ENCODE data around the gene R3HDM1.

R3HDM1 gene

GRCh38 chr2:135742325-135742757 lies 211.1 kb downstream of the R3HDM1 start:
- TF ChIP-seq CTCF (IDR thresholded peaks at IDR 0.05; ENCODE audit: low read depth, low read length): no peak
- H3K4me3 ChIP-seq (replicated peaks in 1 of 2; ENCODE audit: low read depth in 2 of 2, low read length in 2 of 2): peak overlapping the region; percentile 81 to 94
- peak; percentile 61 to 71 for DNase-seq (ENCODE audit: low read depth in 2 of 2)

GRCh38 chr2:135743860-135744259 lies 212.6 kb downstream of the R3HDM1 start:
- peak in 1 of 2 donors; percentile 5 for DNase-seq (ENCODE audit: low read depth in 2 of 2)
- H3K4me3 ChIP-seq (replicated peaks in 1 of 2; ENCODE audit: low read depth in 2 of 2, low read length in 2 of 2): peak overlapping the region in 1 of 2 donors; percentile 81
- TF ChIP-seq CTCF (IDR thresholded peaks at IDR 0.05; ENCODE audit: low read depth, low read length): no peak

- peak; percentile 23 for TF ChIP-seq CTCF (IDR thresholded peaks at IDR 0.05; ENCODE audit: low read depth, low read length)
- no peak overlapping the region for H3K4me3 ChIP-seq (replicated peaks in 1 of 2; ENCODE audit: low read depth in 2 of 2, low read length in 2 of 2)
- peak; percentile 9 to 49 for DNase-seq (ENCODE audit: low read depth in 2 of 2)
These were observed 213.6 kb downstream of the R3HDM1 start for GRCh38 chr2:135744760-135745314.

GRCh38 chr2:135745545-135745944 lies 214.3 kb downstream of the R3HDM1 start:
- no peak overlapping the region for H3K4me3 ChIP-seq (replicated peaks in 1 of 2; ENCODE audit: low read depth in 2 of 2, low read length in 2 of 2)
- no peak for TF ChIP-seq CTCF (IDR thresholded peaks at IDR 0.05; ENCODE audit: low read depth, low read length)
- peak; percentile 17 to 77 for DNase-seq (ENCODE audit: low read depth in 2 of 2)

- H3K4me3 ChIP-seq (replicated peaks in 1 of 2; ENCODE audit: low read depth in 2 of 2, low read length in 2 of 2): no peak overlapping the region
- DNase-seq (ENCODE audit: low read depth in 2 of 2): no peak
- TF ChIP-seq CTCF (IDR thresholded peaks at IDR 0.05; ENCODE audit: low read depth, low read length): no peak
These were observed 224.3 kb downstream of the R3HDM1 start for GRCh38 chr2:135755573-135755972.

GRCh38 chr2:135756692-135757091 lies 225.4 kb downstream of the R3HDM1 start:
- DNase-seq (ENCODE audit: low read depth in 2 of 2): no peak
- TF ChIP-seq CTCF (IDR thresholded peaks at IDR 0.05; ENCODE audit: low read depth, low read length): no peak
- no peak overlapping the region for H3K4me3 ChIP-seq (replicated peaks in 1 of 2; ENCODE audit: low read depth in 2 of 2, low read length in 2 of 2)

GRCh38 chr2:135762022-135762421 lies 230.7 kb downstream of the R3HDM1 start:
- no peak for TF ChIP-seq CTCF (IDR thresholded peaks at IDR 0.05; ENCODE audit: low read depth, low read length)
- no peak for DNase-seq (ENCODE audit: low read depth in 2 of 2)
- no peak overlapping the region for H3K4me3 ChIP-seq (replicated peaks in 1 of 2; ENCODE audit: low read depth in 2 of 2, low read length in 2 of 2)

All from cardiac fibroblast (primary cell).